Astrocyte (in vitro differentiated cells and primary cell): ENCODE results near the gene TMC5. TPM values are rescaled to one million over a fixed set of nuclear protein-coding genes. Genes with fewer than 3 reads are reported as not detected.

ENCODE experiments used
- DNase-seq: peaks from one replicate; pipeline ENCODE4 v3.0.0-alpha.2; 2010; ENCODE audit warnings: low read depth
- FAIRE-seq: peaks from 2 replicates; lab custom pipeline; 2011; peaks lifted over from hg19 to GRCh38; lab: Jason Lieb, UNC
- H2AFZ ChIP-seq: 2 replicates; pipeline ENCODE4 v1.6.0; 2012; ENCODE audit warnings: low read depth, low read length, inconsistent platforms
- H3K27ac ChIP-seq: 2 replicates; pipeline ENCODE4 v1.5.1; 2011; ENCODE audit warnings: low read depth, low read length, inconsistent platforms
- H3K27me3 ChIP-seq: 2 replicates; pipeline ENCODE4 v1.6.0; 2011; ENCODE audit warnings: low read length, inconsistent platforms; ENCODE audit not compliant: insufficient read depth
- H3K36me3 ChIP-seq: 2 replicates; pipeline ENCODE4 v1.5.1; 2011; ENCODE audit warnings: low read length, inconsistent platforms; ENCODE audit not compliant: insufficient read depth
- H3K4me1 ChIP-seq: 2 replicates; pipeline ENCODE4 v1.5.1; 2011; ENCODE audit warnings: low read length, inconsistent platforms; ENCODE audit not compliant: insufficient read depth
- H3K4me2 ChIP-seq: 2 replicates; pipeline ENCODE4 v1.6.0; 2012; ENCODE audit warnings: low read length, inconsistent platforms
- H3K4me3 ChIP-seq: 2 replicates; pipeline ENCODE4 v1.5.1; 2011; ENCODE audit warnings: low read depth, mild to moderate bottlenecking, low read length, inconsistent platforms; ENCODE audit not compliant: insufficient read depth
- H3K79me2 ChIP-seq: 2 replicates; pipeline ENCODE4 v1.6.0; 2012; ENCODE audit warnings: mild to moderate bottlenecking, low read length, inconsistent platforms; ENCODE audit not compliant: insufficient read depth
- H3K9ac ChIP-seq: 2 replicates; pipeline ENCODE4 v1.6.0; 2012; ENCODE audit warnings: mild to moderate bottlenecking, low read length, inconsistent platforms
- H3K9me3 ChIP-seq: 2 replicates; pipeline ENCODE4 v1.5.1; 2012; ENCODE audit warnings: low read depth, mild to moderate bottlenecking, low read length, inconsistent platforms; ENCODE audit not compliant: insufficient read depth
- H4K20me1 ChIP-seq: 2 replicates; pipeline ENCODE4 v1.6.0; 2012; ENCODE audit warnings: low read length, inconsistent platforms; ENCODE audit not compliant: insufficient read depth
- H3K27ac Mint-ChIP-seq: one replicate; pipeline ENCODE4 v1.8.0; 2021; ENCODE audit warnings: mild to moderate bottlenecking, mixed read lengths; ENCODE audit not compliant: unreplicated experiment
- H3K27me3 Mint-ChIP-seq: one replicate; pipeline ENCODE4 v1.8.0; 2021; ENCODE audit warnings: low read depth, mixed read lengths; ENCODE audit not compliant: unreplicated experiment
- H3K36me3 Mint-ChIP-seq: one replicate; pipeline ENCODE4 v1.8.0; 2021; ENCODE audit warnings: low read depth, mixed read lengths; ENCODE audit not compliant: unreplicated experiment
- H3K4me1 Mint-ChIP-seq: one replicate; pipeline ENCODE4 v1.8.0; 2021; ENCODE audit warnings: low read depth, mixed read lengths; ENCODE audit not compliant: unreplicated experiment
- H3K4me3 Mint-ChIP-seq: one replicate; pipeline ENCODE4 v1.8.0; 2021; ENCODE audit warnings: mild to moderate bottlenecking, moderate library complexity, mixed read lengths; ENCODE audit not compliant: unreplicated experiment
- H3K9me3 Mint-ChIP-seq: one replicate; pipeline ENCODE4 v1.8.0; 2021; ENCODE audit warnings: mild to moderate bottlenecking, mixed read lengths; ENCODE audit not compliant: unreplicated experiment
- CTCF ChIP-seq: IDR thresholded peaks from 2 replicates; pipeline ENCODE4 v1.5.1; 2011; ENCODE audit warnings: low read depth, mild to moderate bottlenecking, inconsistent platforms, low read length, moderate library complexity; ENCODE audit not compliant: insufficient read depth
- EZH2 ChIP-seq: IDR thresholded peaks from 2 replicates; pipeline ENCODE4 v1.6.1; 2012; ENCODE audit warnings: mild to moderate bottlenecking, low read length, inconsistent platforms; ENCODE audit not compliant: insufficient read depth
- total RNA-seq: library from RNA; stranded (reverse); gene quantifications from 2 replicates; pipeline ENCODE4 v1.2.1, GENCODE V29; 2021

The TMC5 gene
- total RNA-seq, 1 donor from 2014 or later = 0.11 TPM

- no peaks in the 10 kb centered on the region for H3K27me3 ChIP-seq
- Mint-ChIP-seq H3K36me3 (peaks cover 4% of the 10 kb centered on the region), H3K27me3 (peaks cover 5% of the 10 kb centered on the region), H3K4me1 (no peaks in the 10 kb centered on the region), H3K27ac (no peak overlapping the region), H3K9me3 (no peaks in the 10 kb centered on the region), H3K4me3 (no peak overlapping the region)
- TF ChIP-seq EZH2 (no peak), CTCF (no peak)
- no peak overlapping the region for H3K9ac ChIP-seq
- H3K4me2 ChIP-seq = no peak overlapping the region
- no peaks in the 10 kb centered on the region for H3K9me3 ChIP-seq
- no peak overlapping the region for H2AFZ ChIP-seq
- no peak overlapping the region for H3K4me3 ChIP-seq
- H4K20me1 ChIP-seq = no peaks in the 10 kb centered on the region
- H3K36me3 ChIP-seq = no peaks in the 10 kb centered on the region
- no peak for DNase-seq
- FAIRE-seq = no peak
- H3K79me2 ChIP-seq = no peaks in the 10 kb centered on the region
- no peaks in the 10 kb centered on the region for H3K4me1 ChIP-seq
- no peak overlapping the region for H3K27ac ChIP-seq
Observed at GRCh38 chr16:19490619-19491018, 72.9 kb downstream of the TMC5 start.

- Mint-ChIP-seq H3K27ac (no peak overlapping the region), H3K36me3 (peaks cover 5% of the 10 kb centered on the region), H3K27me3 (no peaks in the 10 kb centered on the region), H3K9me3 (no peaks in the 10 kb centered on the region), H3K4me1 (no peaks in the 10 kb centered on the region), H3K4me3 (no peak overlapping the region)
- TF ChIP-seq EZH2 (no peak), CTCF (no peak)
- no peak for DNase-seq
- H3K9ac ChIP-seq = no peak overlapping the region
- no peak overlapping the region for H2AFZ ChIP-seq
- no peaks in the 10 kb centered on the region for H3K9me3 ChIP-seq
- H3K4me2 ChIP-seq = no peak overlapping the region
- no peak overlapping the region for H3K4me3 ChIP-seq
- H3K36me3 ChIP-seq = peaks cover 4% of the 10 kb centered on the region
- peaks cover 5% of the 10 kb centered on the region for H4K20me1 ChIP-seq
- no peak for FAIRE-seq
- H3K27me3 ChIP-seq = no peaks in the 10 kb centered on the region
- H3K27ac ChIP-seq = no peak overlapping the region
- no peaks in the 10 kb centered on the region for H3K4me1 ChIP-seq
- no peaks in the 10 kb centered on the region for H3K79me2 ChIP-seq
Observed at GRCh38 chr16:19497176-19497575, 79.5 kb downstream of the TMC5 start.

GRCh38 chr16:19499006-19499405 is 81.3 kb downstream of the TMC5 start:
- TF ChIP-seq CTCF (no peak), EZH2 (no peak)
- H3K4me2 ChIP-seq = no peak overlapping the region
- H3K27me3 Mint-ChIP-seq = no peaks in the 10 kb centered on the region
- H3K4me3 ChIP-seq = no peak overlapping the region
- H4K20me1 ChIP-seq = peaks cover 19% of the 10 kb centered on the region
- H3K27ac Mint-ChIP-seq = no peak overlapping the region
- H3K9ac ChIP-seq = no peak overlapping the region
- no peaks in the 10 kb centered on the region for H3K4me1 Mint-ChIP-seq
- H3K36me3 Mint-ChIP-seq = peaks cover 9% of the 10 kb centered on the region
- H3K79me2 ChIP-seq = no peaks in the 10 kb centered on the region
- DNase-seq (no peak), FAIRE-seq (no peak)
- peaks cover 15% of the 10 kb centered on the region for H3K36me3 ChIP-seq
- H3K27me3 ChIP-seq = no peaks in the 10 kb centered on the region
- H3K4me1 ChIP-seq = no peaks in the 10 kb centered on the region
- H3K4me3 Mint-ChIP-seq = no peak overlapping the region
- H3K9me3 ChIP-seq = no peaks in the 10 kb centered on the region
- H3K9me3 Mint-ChIP-seq = no peaks in the 10 kb centered on the region
- no peak overlapping the region for H2AFZ ChIP-seq
- H3K27ac ChIP-seq = no peak overlapping the region
